Right atrium auricular region (tissue), 2 donors: ENCODE results near the gene YES1. TPM values are rescaled to one million over a fixed set of nuclear protein-coding genes. Genes with fewer than 3 reads are reported as not detected.
"Not testable (repeated sequence)": the region's sequence is repeated elsewhere in the genome, so short reads cannot be mapped to it uniquely, and the experiment has no call there.

Source experiments
- DNase-seq: peaks from one replicate; pipeline ENCODE4 v3.0.0-alpha.2; 2019; ENCODE audit warnings: low spot score
- H3K27ac ChIP-seq, 2 donors: fragments of 200-600 bp; sonication (generic); 1 replicate in 1 of 2; 2 replicates in 1 of 2; pipeline ENCODE4 v1.5.1; 2016 to 2019
- H3K27me3 ChIP-seq, 2 donors: fragments of 200-600 bp; sonication (generic); one replicate each; pipeline versions ENCODE4 v1.5.1 to v1.6.0; 2017 to 2019
- H3K36me3 ChIP-seq: fragments of 200-600 bp; sonication (generic); one replicate; pipeline ENCODE4 v1.5.1; 2016
- H3K4me1 ChIP-seq, 2 donors: fragments of 200-600 bp; sonication (generic); one replicate each; pipeline versions ENCODE4 v1.5.1 to v1.6.0; 2017 to 2019
- H3K4me3 ChIP-seq, 2 donors: fragments of 200-600 bp; sonication (generic); 1 replicate in 1 of 2; 2 replicates in 1 of 2; pipeline ENCODE4 v1.5.1; 2017 to 2019; ENCODE audit warnings: mild to moderate bottlenecking in 1 of 2, moderate library complexity in 1 of 2
- H3K9me3 ChIP-seq, 2 donors: fragments of 200-600 bp; sonication (generic); one replicate each; pipeline ENCODE4 v1.5.1; 2019
- CTCF ChIP-seq, 2 donors: fragments of 200-600 bp; sonication (generic); IDR thresholded peaks; one replicate each; pipeline ENCODE4 v1.5.1; 2019; ENCODE audit warnings: antibody characterized with exemption in 2 of 2
- total RNA-seq, 2 donors: library from RNA; depleted of rRNA; stranded (reverse); fragments of >200 nt; gene quantifications; one replicate each; pipeline ENCODE4 v1.1.0, GENCODE V29; 2016

The YES1 gene
- total RNA-seq, 2 donors from 2014 or later, result 20.3 to 37.3 TPM

- H3K9me3 ChIP-seq, result no peaks in the 10 kb centered on the region
- H3K36me3 ChIP-seq, result peaks cover 39% of the 10 kb centered on the region
- H3K27me3 ChIP-seq, result no peaks in the 10 kb centered on the region
- H3K27ac ChIP-seq, result no peak overlapping the region
- no peaks in the 10 kb centered on the region for H3K4me1 ChIP-seq
- TF ChIP-seq CTCF (IDR thresholded peaks at IDR 0.05), result no peak
- no peak overlapping the region for H3K4me3 ChIP-seq
- no peak for DNase-seq
Observed at GRCh38 chr18:744832-745597, 67.0 kb downstream of the YES1 start.

- TF ChIP-seq CTCF (IDR thresholded peaks at IDR 0.05), result peak; percentile 66 to 83
- DNase-seq, result no peak
- no peaks in the 10 kb centered on the region for H3K9me3 ChIP-seq
- no peaks in the 10 kb centered on the region for H3K27me3 ChIP-seq
- H3K4me3 ChIP-seq, result no peak overlapping the region
- no peaks in the 10 kb centered on the region for H3K4me1 ChIP-seq
- H3K36me3 ChIP-seq, result peaks cover 37% of the 10 kb centered on the region
- no peak overlapping the region for H3K27ac ChIP-seq
Observed at GRCh38 chr18:741931-742512, 70.0 kb downstream of the YES1 start.

GRCh38 chr18:732371-732770 is 79.7 kb downstream of the YES1 start:
- peaks cover 28% of the 10 kb centered on the region for H3K36me3 ChIP-seq

GRCh38 chr18:731185-731584 is 80.9 kb downstream of the YES1 start:
- no peak for DNase-seq
- no peaks in the 10 kb centered on the region for H3K27me3 ChIP-seq
- H3K27ac ChIP-seq, result no peak overlapping the region
- no peaks in the 10 kb centered on the region for H3K9me3 ChIP-seq
- no peak for TF ChIP-seq CTCF (IDR thresholded peaks at IDR 0.05)
- no peak overlapping the region for H3K4me3 ChIP-seq
- peaks cover 19% of the 10 kb centered on the region for H3K36me3 ChIP-seq
- no peaks in the 10 kb centered on the region for H3K4me1 ChIP-seq

More at GRCh38 chr18:732371-732770, 79.7 kb downstream of the YES1 start:
- no peak for DNase-seq
- Histone ChIP-seq H3K27ac (no peak overlapping the region), H3K9me3 (no peaks in the 10 kb centered on the region), H3K27me3 (no peaks in the 10 kb centered on the region), H3K4me3 (no peak overlapping the region), H3K4me1 (no peaks in the 10 kb centered on the region)
- TF ChIP-seq CTCF (IDR thresholded peaks at IDR 0.05), result no peak

GRCh38 chr18:730692-731091 is 81.3 kb downstream of the YES1 start:
- H3K4me3 ChIP-seq, result no peak overlapping the region
- DNase-seq, result no peak
- no peak overlapping the region for H3K27ac ChIP-seq
- no peaks in the 10 kb centered on the region for H3K9me3 ChIP-seq
- H3K4me1 ChIP-seq, result no peaks in the 10 kb centered on the region
- TF ChIP-seq CTCF (IDR thresholded peaks at IDR 0.05), result no peak
- no peaks in the 10 kb centered on the region for H3K27me3 ChIP-seq
- peaks cover 14% of the 10 kb centered on the region for H3K36me3 ChIP-seq

GRCh38 chr18:730120-730519 is 81.9 kb downstream of the YES1 start:
- not testable (repeated sequence) for H3K9me3 ChIP-seq, H3K27me3 ChIP-seq, H3K4me1 ChIP-seq, DNase-seq, H3K27ac ChIP-seq, H3K4me3 ChIP-seq
- H3K36me3 ChIP-seq, result peaks cover 11% of the 10 kb centered on the region
